WI38 (cell line): ENCODE data around the gene PAQR8.

Experiments used
- H3K4me3 ChIP-seq: 2 replicates; pipeline ENCODE4 v1.5.1; 2011; ENCODE audit warnings: low read depth, mild to moderate bottlenecking, control low read depth, low read length
- TF ChIP-seq, protein P1 (sequence below): IDR thresholded peaks from 2 replicates; pipeline ENCODE4 v1.5.1; 2012; ENCODE audit warnings: low read depth, mild to moderate bottlenecking, control low read depth, low read length

The PAQR8 gene

DNA sequence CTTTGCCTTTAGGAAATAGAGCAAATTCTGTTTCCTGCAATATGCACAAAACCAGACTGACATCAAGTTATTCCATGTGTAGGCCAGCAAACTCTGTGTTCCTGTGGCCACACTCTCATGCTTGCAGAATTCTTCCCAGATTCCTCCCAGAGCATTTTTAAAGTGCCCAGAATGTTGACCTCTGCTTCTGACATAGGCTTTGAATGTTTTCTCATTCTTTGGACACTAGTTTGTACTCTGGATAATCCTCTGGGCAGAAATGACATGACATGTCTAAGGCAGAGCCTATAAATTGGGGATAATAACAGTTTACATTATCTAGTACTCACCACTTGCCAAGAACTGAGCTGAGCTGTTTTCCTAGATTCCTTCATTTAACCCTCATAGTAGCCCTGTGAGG lies 49.0 kb downstream of the PAQR8 start:
- TF ChIP-seq, protein P1, sequence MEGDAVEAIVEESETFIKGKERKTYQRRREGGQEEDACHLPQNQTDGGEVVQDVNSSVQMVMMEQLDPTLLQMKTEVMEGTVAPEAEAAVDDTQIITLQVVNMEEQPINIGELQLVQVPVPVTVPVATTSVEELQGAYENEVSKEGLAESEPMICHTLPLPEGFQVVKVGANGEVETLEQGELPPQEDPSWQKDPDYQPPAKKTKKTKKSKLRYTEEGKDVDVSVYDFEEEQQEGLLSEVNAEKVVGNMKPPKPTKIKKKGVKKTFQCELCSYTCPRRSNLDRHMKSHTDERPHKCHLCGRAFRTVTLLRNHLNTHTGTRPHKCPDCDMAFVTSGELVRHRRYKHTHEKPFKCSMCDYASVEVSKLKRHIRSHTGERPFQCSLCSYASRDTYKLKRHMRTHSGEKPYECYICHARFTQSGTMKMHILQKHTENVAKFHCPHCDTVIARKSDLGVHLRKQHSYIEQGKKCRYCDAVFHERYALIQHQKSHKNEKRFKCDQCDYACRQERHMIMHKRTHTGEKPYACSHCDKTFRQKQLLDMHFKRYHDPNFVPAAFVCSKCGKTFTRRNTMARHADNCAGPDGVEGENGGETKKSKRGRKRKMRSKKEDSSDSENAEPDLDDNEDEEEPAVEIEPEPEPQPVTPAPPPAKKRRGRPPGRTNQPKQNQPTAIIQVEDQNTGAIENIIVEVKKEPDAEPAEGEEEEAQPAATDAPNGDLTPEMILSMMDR, result no peak
- H3K4me3 ChIP-seq, result no peak overlapping the region

DNA sequence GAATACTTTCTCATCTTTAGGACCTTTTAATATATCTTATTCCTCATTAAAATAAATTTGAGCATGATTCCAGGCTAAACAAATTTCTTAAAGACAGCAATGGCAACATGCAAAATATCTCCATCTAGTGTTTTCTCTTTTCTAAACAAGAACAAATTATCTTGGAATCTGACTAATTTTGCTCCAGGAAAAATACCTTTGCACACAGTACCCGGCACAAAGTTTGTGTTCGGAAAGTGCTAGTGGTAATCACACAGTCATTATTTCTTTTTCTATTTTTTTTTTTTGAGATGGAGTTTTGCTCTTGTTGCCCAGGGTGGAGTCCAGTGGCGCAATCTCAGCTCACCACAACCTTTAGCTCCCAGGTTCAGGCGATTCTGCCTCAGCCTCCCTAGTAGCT lies 50.0 kb downstream of the PAQR8 start:
- H3K4me3 ChIP-seq, result no peak overlapping the region
- TF ChIP-seq, protein P1, result no peak

DNA sequence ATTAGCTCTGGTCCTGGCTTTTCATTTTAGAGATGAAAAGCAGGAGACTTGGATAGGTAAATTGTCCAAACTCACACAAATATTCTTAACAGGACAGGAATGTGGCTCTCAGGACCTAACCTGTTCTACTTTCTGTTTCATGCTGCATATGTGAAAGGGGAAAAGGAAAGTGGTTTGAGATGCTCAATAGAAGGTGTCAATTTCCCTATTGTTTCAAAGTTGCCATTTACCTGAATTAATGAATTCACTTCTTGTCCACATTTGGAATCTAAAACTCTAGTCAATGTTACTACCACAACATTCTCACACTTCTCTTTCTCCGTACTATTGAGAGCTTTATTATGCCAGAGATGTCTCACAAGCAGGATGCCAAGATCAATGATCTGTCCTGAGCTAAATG lies 53.4 kb downstream of the PAQR8 start:
- no peak overlapping the region for H3K4me3 ChIP-seq
- TF ChIP-seq, protein P1, result no peak

DNA sequence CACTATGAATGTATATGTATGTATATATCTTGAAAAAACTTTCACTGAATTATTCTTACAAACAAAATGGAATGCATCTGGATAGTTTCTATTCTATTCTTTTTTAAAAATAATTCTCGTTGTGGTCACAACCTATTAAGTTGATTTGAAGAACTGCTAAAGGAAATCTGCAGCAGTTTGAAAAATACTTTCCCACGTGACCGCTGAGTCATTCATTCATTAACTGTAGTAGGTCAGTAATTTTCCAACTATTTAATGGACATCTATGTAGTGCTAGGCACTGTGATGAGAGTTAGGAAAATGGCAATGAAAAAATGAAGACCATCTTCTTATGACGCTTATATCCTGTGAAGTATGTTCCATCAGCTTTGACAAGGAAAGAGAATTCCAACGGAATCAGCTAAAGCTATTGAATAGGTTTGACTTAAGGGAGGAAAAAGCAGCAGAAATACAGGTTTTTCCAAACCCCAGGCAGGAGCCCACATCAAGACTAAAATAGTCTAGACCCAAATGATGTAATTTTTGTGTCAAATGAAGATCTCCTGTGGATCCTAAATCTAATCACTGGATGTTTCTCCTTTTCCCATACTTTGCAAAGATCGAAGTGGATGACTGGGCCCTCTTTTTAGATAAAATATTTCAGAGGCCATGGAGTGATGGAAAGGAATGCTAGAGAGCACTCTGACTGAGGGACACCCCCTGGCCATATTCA lies 54.1 kb downstream of the PAQR8 start:
- TF ChIP-seq, protein P1, result no peak
- H3K4me3 ChIP-seq, result no peak overlapping the region

DNA sequence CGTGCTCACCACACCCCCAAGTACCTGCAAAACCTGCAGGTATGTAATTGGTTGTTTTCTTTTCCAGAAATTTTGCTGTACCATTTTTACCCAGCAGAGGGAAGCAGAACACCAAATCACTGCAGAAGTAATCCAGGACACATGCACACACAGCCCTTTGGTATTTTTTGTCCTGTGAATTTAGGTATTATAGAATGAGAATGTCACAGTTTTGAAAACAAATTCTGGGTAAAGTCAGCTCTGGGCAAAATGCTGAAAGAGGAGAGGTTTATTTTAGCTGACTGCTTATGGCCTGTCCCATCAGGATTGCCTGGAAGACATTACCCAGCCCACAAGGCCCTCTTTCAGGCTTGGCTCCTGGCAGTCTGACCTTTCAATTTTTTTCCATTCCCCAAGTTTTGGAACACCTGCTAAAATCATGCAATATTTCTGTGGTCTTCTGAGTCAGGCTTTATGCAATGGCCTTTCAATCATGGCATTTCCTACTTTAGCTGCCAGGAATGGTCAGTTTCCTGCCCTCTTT lies 54.7 kb downstream of the PAQR8 start:
- TF ChIP-seq, protein P1, result peak; percentile 56
- no peak overlapping the region for H3K4me3 ChIP-seq

DNA sequence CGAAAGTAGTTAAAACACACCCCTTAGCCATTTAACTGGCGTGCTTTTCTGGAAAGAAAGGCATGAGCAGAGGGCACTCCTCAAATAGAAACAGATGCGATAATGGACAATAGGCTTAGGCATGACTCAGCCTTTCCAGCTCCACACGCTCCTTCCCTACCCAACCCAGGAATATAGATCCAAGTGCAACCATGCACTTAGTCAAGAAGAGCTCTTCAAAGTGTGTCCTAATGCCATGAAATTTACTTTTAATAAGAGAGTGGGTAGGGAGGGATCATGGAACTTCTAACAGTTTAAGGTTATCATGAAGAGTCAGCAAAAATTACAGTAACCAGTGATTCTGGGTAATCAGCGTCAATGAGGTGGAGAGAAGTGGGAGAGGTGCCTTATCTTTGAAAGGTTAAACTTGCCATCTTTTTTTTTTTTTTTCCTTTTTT lies 55.7 kb downstream of the PAQR8 start:
- TF ChIP-seq, protein P1, result no peak
- H3K4me3 ChIP-seq, result no peak overlapping the region

DNA sequence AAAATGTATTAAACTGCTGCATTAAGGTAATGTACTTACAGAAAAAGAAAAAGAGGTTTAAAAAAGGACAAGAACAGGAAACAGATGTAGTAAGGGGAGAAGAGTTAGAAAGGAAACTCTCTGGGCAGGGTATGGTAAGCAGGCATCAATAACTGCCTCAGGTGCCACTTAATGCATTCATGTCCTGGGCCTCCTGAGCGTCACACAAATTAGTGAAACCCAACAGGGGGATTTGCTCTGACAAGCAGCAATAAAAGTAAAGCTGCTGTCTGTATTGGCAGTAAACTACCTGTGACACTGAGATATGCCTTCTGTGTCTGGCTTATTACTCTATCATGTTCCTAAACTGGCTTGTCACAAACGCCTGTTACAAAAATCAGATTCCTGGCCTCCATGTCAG lies 56.7 kb downstream of the PAQR8 start:
- TF ChIP-seq, protein P1, result no peak
- H3K4me3 ChIP-seq, result no peak overlapping the region
